Subcutaneous adipose tissue (tissue), 4 donors: ENCODE data around the gene VPS13A. TPM values are rescaled to one million over a fixed set of nuclear protein-coding genes. Genes with fewer than 3 reads are reported as not detected.

ENCODE experiments used
- total RNA-seq, 4 donors: library from RNA; depleted of rRNA; stranded (reverse); fragments of >200 nt; gene quantifications; one replicate each; pipeline ENCODE4 v1.1.0, GENCODE V29; 2016
- TF ChIP-seq, protein P1 (sequence below): fragments of 450-650 bp; IDR thresholded peaks from one replicate; pipeline ENCODE4 v1.5.1; 2016; ENCODE audit warnings: low read depth, mild to moderate bottlenecking, control low read depth, antibody characterized with exemption, moderate library complexity

Gene VPS13A
- total RNA-seq, 4 donors from 2014 or later = 24.1 to 47.6 (median 36.8) TPM

- TF ChIP-seq, protein P1, sequence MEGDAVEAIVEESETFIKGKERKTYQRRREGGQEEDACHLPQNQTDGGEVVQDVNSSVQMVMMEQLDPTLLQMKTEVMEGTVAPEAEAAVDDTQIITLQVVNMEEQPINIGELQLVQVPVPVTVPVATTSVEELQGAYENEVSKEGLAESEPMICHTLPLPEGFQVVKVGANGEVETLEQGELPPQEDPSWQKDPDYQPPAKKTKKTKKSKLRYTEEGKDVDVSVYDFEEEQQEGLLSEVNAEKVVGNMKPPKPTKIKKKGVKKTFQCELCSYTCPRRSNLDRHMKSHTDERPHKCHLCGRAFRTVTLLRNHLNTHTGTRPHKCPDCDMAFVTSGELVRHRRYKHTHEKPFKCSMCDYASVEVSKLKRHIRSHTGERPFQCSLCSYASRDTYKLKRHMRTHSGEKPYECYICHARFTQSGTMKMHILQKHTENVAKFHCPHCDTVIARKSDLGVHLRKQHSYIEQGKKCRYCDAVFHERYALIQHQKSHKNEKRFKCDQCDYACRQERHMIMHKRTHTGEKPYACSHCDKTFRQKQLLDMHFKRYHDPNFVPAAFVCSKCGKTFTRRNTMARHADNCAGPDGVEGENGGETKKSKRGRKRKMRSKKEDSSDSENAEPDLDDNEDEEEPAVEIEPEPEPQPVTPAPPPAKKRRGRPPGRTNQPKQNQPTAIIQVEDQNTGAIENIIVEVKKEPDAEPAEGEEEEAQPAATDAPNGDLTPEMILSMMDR = no peak
These were observed 6.2 kb upstream of the VPS13A start for GRCh38 chr9:77170991-77171699.

GRCh38 chr9:77175151-77175550 is 2.2 kb upstream of the VPS13A start:
- TF ChIP-seq, protein P1 = no peak

DNA sequence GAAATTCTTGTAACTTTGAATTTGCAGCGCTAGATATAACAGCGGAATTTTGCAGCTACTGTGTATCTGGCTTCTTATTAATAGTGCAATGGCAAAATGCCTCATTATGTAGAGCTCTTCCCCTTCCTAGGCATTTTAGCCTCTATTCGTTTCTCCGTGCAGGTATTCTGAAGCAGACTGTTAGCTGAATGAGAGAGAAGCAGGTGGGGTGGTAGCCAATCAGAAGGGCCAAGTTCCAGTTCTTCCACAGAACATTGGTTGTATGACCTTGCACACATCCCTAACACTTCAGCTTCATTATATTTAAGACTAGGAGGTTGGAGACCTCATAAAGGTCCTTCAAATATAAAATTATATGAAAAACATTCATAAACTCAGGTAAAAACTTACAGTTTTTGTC is 1.2 kb upstream of the VPS13A start:
- TF ChIP-seq, protein P1 = no peak

GRCh38 chr9:77176686-77177142 is 620 bp upstream of the VPS13A start:
- TF ChIP-seq, protein P1 = no peak

DNA sequence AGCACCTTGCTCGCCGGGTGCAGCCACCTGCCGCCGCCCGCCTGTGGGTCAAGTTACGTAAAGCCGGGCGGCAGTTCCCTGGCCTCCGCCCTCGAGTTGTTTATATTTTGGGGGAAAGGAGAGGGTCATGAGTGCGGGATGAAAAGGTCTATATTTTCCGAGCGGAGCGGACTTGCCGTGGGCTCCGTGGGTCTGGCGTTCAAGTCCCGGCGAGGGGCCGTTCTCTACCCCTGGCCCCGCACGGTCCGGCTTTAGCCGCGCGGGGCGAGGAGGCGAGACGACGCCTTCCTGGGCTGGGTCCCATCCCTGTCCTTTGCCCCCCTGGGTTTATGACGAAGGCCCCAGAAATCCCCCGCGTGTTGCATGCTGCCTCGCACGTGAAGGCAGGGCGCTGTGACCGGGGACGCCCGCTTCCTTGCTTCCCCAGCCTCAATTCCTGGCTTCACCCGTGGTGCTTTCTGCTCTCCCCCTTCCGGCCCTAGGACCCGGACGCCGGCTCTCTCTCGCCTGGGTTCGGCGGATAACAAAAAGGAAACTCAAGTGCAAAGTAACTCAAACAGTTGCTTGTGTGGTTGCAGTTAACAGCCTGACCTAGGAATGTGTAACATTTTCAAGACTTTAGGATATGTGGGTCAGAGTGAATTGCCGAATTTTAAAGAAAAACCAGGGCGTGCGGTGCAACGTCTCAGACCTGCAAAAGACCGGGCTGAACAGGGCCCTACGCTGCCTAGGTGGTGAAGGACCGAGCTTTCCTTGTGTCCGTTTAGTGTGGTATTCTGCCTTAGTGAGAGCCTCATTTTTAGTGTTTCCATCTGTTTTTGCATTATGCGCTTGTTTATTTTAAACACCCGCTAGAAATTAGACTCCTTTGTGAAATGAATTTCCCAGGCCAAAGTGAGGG is 810 bp downstream of the VPS13A start:
- TF ChIP-seq, protein P1 = no peak

DNA sequence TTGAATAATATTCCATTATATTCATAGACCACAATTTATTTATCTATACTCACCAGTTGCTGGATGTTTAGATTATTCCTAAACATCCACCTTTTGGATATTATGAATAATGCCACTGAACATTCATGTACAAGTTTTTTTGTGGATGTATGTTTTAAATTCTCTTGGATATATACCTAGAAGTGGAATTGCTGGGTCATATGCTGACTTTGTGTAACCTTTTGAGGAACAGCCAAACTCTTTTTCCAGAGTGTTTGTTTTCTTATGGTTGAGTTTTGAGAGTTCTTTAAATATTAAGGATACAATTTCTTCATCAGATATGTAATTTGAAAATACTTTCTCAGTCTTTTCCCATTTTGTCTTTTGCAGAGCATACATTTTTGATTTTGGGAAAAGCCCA is 2.7 kb downstream of the VPS13A start:
- TF ChIP-seq, protein P1 = no peak

DNA sequence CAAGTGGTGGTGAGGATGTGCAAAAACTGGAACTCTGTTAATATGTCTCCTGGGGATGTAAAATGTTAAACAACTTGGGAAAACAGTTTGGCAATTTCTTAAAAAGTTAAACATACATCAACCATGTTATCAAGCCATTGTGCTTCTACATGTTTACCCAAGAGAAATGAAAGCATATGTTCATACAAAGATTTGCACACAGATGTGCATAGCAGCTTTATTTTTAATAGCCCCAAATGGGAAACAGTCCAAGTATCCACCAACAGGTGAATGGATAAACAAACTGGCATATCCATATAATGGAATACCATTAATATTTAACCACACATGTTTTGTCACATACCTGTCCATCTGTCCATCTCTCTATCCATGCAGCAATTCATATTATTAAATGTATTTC is 6.2 kb downstream of the VPS13A start:
- TF ChIP-seq, protein P1 = no peak
